Activated T-cell treated with anti-CD3 and anti-CD28 coated beads for 24 hours (primary cell): ENCODE measurements around the gene HOXD8.

Experiments used
- DNase-seq: peaks from one replicate; pipeline ENCODE4 v3.0.0-alpha.2; 2020; ENCODE audit warnings: low read depth

The HOXD8 gene

DNA sequence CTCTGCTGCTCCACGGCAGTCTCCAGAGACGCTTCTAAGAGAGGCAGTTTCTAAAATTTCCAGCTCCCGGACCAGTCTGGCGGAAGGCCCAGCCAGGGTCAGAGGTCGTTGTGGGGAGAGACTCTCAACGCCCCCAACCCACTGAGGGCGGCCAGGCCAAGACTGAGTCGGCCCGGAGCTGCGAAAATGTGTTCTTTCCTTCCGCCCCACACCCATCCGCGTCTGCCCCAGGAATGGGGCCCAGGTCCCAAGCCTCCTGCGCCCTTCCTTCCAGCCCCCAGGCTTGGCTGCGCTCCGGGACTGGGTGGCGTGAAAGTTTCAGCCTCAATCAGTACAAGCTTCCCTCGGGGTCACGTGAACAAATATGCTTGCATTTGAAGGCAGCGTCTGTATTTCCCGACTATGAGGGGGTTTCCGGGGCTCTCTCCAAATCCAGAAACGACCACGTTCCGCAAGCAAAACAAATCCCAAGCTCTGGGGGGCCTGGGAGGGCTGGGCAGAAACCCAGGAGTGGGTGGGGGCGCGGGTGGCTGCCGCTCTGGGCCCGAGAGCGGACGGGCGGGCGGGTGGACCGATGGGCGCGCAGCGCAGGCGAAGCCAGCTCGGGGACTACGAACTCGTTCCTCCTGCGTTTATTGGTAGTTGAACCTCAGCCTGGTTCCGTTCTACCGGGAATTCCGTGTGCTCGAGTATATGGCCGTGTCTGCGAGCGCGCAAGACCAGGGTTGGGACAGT, 30.9 kb downstream of the HOXD8 start:
- DNase-seq, result no peak

DNA sequence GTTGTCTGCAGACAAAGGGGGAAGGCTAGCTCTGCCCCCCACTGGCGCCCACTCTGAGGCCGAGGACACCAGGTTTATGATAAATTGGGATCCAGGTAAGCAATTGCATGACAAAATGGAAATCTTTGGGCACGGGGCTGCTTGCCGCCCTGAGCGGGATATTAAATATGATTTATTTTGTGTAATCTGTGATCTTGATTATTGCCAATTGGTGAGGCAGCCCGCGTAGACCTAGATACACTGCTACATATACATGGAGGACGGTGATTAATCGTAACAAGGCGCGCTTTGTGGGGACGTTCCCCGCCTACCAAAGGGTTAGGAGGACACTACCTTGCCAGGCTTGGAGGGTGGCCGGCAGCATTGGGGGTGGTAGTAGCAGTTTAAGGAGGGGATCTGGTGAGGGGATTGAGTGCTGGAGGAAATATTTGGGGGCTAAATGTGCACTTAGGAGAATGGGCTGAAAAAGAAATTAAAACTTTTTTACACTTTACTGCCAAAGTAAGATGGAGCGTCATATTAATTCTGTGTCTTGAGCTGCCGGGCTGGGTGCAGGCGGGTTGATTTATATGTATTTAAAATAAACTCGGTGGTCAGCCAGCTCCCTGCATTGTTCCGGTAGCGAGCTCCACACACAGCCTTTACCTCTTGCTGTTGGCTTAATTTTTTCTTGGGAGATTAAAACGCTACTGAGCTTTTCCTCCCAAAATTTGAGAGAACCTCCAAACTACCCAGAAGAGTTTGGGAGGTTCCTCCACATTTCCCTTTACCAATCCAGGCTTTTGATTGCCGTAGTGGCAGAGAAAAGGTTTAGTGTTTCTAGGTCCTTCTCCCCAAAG, 31.7 kb downstream of the HOXD8 start:
- DNase-seq, result no peak

DNA sequence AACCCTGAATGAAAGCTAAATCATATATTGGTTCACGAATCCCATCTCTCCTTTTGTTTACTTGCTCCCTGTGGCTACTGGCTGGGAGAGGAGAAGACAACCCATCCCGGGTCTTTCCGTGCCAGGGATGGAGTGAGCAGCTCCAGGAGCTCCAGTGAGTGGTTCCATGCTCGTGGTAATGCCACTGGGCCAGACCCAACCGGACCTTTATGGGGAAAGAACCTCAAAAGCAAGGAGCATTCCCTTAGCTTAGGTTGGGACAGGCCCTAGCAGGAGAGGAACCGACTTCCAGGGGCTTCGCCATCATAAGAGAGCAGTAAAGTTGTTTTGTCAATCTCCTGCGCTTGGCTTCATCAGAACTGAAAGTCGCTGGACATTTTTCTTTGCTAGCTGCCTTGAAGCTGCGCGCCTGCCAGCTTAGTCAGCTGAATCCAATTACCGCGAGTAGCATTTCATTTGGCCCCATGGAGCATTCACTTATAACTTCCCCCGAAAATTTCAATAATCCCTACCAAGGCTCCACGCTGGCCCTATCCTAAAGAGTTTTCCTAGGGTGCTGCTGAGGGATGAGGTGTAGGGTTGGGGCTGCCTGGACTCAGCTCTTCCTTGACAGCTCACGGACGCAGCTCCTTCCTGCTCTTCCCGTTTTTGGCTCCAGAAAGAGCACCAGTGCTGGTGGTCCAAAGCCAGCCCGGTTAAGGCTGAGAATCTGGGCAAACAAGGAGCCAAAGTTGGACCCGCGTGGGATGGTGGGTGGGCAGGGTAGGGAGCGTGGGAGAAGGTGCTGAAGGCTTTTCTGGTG, 32.5 kb downstream of the HOXD8 start:
- no peak for DNase-seq

DNA sequence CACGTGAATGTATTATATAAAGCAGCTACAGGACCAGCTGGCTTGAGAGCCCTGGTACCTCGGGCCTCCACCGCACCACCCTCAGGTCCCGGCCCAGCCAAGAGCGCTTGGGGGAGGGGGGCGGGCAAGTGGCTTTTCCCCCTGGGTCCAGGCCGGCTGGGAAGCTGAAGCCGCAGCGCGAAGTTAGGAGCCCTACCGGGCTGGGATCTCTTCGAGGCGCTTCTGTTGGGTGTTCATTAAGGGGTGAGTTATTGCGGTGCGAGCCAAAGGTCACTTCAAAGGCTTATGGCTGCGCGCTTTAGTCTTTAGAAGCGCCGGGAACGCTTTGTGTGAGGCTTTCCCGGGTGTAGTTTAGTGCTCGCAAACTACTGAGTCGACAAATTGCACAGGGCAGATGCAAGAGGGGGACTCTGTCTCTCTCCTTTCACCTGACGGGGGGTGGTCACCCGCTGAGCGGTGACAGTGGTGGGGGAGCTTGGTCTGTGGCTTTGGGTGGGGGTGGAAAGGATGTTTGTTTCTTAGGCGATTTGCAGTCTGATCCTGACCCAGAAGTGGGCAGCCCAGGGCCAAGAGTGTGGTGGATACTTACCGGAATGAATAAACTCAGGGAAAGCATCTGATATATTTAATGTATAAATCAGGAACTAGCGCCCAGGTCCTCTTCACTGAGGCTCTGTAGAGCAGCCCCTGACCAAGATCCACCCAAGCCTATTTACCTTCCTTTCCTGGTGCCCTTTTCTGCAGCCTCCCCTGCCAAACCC, 33.6 kb downstream of the HOXD8 start:
- no peak for DNase-seq

DNA sequence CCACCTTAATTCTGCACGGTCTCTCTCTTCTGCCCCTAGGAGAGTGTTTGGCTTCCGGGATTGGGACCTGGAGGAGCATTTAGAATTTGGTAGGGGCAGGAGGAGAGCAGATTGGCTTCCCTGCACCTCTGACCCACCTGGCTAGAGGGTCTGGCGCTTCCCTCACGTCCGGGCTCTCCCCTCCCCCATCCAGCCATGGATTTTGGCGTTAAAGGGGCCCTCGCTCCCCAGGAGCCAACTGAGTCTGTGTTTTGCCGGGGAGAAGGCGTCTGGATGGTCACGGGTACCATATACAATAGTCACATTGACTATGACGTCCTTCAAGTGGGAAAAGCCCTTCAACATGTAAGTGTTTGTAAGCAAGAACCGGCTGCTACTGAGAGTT, 34.2 kb downstream of the HOXD8 start:
- DNase-seq, result no peak

DNA sequence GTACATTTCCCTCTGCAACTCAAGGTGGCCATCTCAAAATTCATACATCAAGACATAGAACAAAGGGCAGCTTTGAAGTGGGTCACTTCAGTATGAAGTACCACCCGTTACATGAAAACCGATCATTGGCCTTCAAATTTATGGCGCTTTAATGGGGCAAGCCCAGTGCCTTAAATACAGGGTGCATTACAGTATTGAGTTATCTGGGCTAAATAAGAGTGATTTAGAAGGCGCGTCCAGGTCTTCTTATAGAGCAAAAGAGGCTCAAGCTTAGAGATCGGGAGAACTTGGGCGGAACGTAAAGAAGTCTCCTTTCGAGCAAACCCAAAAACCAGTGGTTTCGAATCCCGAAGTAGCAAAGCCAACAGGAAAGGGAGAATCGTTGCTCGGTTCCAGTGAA, 34.7 kb downstream of the HOXD8 start:
- DNase-seq, result no peak

DNA sequence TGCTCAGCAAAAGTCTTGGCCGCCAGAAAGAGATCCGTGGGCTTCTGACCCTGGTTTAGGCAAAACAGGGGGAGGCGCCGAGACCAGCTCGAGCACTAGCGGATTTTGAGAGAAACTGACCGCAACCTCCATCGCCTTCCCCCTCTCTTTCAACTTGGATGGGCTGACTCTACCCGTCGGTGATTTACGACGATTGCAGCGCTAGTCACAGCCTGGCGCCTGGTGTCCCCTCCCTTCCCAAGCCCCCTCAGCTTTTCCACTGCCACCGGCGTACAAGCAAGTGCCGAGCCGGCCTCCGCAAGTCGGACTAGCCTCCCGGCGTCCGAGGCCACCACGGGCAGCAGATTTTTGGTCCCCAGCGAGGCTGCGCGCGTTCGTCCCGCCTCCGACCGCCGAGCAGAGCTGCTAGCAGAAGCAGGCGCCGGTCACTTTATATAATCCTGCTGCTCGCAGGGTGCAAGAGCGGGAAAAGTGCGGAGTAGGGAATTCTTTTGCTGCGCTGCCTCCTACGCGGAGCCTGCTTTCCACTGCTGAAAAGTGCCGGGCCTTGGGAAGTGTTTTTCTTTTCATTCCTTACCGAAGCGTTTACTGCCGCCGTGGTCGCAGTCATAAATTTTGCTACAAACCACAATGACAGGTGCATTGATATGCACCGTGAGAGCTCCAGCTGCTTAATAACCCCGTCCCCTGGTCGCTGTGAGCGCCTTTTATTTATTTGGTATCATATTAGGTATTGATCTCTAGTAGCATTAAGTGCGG, 35.3 kb downstream of the HOXD8 start:
- no peak for DNase-seq

DNA sequence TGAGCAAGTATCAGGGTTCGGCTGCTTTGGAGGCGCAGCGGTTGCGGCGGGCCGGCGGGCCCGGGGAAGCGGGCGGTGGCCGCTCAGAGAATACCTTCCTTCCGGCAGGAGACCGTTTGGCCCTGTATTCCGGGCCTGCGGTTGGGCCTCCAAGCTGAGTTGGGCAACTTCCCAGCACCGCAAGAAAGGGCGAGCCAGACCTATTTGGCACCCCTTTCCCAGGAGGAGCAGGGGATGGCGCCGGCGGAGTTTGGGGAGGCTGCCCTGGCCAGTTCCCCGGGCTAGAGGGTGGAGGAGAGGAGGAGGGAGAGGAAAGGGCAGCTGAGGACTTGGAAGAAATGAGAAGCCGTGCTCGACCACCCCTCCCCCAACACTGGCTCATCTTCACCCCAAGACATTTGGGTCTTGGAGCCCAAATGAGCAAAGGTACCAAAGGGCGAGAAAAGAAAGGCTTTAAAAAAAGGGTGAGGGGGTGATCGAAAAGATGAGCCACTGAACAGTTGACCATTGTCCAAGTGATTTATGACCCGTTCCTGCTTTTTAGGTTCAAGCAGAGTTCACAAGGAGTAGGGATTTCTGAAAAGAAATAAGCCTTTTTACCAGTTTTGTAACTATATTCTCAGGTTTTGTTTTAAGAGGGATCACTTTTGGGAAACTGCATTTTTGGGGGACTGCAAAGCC, 36.0 kb downstream of the HOXD8 start:
- DNase-seq, result no peak

DNA sequence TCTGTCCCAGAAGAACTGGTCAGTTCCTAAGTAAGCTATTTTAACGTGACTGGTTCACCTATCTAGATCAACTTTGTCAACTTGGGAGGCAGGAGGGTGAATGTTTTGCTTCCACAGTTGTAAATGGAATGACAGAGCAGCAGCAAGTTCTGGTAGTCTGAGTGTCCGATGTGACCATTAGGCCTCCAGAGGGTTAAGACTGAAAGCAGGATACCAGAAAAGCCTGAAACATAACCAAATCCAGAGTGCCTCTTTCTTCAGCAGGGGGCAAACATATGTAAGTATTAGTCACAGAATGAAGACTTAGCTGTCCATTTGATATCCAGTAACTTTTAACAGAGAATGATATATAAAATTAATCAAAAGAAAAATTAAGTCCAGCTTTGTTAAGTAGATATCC, 36.8 kb downstream of the HOXD8 start:
- DNase-seq, result no peak

DNA sequence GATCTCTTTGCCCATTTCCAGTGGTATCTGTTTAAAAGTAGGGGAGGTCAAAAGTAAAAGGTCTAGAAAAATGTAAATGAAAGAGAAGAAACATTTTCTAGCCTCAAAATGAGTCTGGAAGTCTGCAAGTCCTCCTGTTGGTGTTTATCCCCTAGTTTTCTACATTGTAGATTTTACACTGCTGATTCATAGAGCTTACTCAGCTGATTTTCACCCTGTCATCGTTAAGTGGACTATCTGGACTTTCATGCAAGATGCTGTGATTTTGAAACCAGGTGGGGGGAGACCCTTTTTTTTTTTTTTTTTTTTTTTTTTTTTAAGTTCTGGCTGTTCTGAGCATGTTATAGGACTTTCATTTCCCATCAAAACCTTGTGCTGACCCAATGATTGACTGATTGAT, 37.9 kb downstream of the HOXD8 start:
- DNase-seq, result no peak

DNA sequence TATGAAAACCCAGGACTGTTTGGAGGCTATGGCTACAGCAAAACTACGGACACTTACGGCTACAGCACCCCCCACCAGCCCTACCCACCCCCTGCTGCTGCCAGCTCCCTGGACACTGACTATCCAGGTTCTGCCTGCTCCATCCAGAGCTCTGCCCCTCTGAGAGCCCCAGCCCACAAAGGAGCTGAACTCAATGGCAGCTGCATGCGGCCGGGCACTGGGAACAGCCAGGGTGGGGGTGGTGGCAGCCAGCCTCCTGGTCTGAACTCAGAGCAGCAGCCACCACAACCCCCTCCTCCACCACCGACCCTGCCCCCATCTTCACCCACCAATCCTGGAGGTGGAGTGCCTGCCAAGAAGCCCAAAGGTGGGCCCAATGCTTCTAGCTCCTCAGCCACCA, 39.7 kb downstream of the HOXD8 start:
- DNase-seq, result no peak

DNA sequence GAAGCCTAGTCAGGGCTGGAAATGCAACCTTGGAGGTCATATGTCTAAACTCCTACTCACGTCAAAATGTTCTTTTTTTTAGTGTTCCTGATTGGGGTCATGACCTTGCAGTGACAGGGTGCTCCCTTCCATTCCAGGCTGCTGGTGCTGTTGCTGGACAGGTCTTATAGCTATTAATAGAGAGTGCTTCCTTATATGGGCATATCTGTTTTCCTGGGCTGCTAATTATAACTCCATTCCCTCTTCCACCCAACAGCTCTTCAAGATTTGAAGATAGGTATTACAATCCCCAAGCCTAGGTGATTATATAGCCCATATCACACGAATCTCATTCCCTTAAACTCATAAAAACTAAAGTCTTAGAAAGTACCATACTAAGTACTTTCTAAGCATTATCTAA, 40.2 kb downstream of the HOXD8 start:
- no peak for DNase-seq

DNA sequence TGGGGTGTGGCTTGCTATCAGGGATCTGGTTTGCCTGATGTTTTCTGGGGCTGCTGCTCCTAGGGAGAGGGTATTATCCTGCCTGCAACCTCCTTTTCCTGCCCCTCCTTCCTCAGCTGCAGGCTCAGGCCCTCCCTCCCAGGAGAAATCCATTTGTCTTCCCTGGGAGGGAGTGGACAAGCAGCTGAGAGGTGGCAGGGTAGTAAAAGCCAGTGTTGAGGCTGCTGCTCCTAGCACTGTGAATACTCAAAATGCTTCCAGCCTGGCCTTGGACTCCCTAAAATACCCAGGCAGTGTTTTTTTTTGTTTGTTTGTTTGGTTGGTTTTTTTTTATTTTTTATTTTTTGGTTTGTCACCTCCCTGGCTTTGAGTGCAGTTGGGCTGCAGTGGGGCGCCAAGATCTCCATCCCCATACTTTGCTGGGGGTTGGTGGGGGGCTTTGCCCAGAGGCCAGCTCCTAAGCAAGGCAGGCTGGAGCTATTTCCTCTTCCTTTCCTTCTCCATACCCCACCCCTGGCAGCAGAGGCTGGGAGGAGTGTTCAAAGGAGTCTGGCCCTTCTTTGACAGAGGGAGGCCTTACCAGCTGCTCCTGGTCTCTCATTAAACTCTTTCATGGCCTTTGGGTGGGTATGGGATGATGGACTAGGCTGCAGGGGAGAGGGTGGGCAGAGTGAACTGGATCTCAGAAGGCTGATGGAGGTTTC, 41.2 kb downstream of the HOXD8 start:
- DNase-seq, result no peak

DNA sequence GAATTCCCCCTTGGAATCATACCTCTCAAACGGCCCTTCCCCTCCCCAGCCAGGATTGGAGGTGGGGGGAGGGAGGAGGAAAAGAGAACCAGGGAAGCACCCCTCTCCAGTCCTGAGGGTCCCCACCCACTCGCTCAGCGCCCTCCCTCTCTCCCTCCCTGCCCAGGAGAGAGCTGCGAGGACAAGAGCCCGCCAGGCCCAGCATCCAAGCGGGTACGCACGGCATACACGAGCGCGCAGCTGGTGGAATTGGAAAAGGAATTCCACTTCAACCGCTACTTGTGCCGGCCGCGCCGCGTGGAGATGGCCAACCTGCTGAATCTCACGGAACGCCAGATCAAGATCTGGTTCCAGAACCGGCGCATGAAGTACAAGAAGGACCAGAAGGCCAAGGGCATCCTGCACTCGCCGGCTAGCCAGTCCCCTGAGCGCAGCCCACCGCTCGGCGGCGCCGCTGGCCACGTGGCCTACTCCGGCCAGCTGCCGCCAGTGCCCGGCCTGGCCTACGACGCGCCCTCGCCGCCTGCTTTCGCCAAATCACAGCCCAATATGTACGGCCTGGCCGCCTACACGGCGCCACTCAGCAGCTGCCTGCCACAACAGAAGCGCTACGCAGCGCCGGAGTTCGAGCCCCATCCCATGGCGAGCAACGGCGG, 42.0 kb downstream of the HOXD8 start:
- DNase-seq, result no peak

DNA sequence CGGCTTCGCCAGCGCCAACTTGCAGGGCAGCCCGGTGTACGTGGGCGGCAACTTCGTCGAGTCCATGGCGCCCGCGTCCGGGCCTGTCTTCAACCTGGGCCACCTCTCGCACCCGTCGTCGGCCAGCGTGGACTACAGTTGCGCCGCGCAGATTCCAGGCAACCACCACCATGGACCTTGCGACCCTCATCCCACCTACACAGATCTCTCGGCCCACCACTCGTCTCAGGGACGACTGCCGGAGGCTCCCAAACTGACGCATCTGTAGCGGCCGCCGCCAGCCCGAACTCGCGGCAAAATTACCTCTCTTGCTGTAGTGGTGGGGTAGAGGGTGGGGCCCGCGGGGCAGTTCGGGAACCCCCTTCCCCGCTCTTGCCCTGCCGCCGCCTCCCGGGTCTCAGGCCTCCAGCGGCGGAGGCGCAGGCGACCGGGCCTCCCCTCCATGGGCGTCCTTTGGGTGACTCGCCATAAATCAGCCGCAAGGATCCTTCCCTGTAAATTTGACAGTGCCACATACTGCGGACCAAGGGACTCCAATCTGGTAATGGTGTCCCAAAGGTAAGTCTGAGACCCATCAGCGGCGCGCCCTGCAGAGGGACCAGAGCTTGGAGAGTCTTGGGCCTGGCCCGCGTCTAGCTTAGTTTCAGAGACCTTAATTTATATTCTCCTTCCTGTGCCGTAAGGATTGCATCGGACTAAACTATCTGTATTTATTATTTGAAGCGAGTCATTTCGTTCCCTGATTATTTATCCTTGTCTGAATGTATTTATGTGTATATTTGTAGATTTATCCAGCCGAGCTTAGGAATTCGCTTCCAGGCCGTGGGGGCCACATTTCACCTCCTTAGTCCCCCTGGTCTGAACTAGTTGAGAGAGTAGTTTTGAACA, 42.7 kb downstream of the HOXD8 start:
- DNase-seq, result no peak

DNA sequence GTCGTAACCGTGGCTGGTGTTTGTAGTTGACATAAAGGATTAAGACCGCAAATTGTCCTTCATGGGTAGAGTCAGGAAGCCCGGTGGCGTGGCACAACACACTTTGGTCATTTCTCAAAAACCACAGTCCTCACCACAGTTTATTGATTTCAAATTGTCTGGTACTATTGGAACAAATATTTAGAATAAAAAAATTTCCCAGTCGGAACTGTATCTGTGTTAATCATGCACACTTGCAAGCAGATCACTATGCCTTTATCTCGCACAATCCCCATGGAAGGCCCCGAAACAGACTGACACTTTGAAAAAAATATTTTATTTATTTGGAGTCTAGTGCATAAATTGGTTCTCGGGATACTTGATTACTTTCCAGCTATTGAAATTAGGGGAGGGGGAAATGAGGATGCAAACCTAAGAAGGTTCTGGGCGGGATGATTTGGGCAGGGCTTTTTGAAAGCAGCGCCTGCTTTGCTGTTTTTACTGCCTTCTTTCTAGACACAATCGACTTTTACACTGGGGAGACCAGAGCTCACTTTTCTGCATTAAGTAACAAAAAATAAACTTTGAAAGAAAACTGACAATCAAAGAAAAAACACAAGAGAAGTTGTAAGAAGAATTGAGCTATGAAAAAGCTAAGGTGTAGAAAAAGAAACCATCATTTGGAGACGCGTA, 43.5 kb downstream of the HOXD8 start:
- no peak for DNase-seq

DNA sequence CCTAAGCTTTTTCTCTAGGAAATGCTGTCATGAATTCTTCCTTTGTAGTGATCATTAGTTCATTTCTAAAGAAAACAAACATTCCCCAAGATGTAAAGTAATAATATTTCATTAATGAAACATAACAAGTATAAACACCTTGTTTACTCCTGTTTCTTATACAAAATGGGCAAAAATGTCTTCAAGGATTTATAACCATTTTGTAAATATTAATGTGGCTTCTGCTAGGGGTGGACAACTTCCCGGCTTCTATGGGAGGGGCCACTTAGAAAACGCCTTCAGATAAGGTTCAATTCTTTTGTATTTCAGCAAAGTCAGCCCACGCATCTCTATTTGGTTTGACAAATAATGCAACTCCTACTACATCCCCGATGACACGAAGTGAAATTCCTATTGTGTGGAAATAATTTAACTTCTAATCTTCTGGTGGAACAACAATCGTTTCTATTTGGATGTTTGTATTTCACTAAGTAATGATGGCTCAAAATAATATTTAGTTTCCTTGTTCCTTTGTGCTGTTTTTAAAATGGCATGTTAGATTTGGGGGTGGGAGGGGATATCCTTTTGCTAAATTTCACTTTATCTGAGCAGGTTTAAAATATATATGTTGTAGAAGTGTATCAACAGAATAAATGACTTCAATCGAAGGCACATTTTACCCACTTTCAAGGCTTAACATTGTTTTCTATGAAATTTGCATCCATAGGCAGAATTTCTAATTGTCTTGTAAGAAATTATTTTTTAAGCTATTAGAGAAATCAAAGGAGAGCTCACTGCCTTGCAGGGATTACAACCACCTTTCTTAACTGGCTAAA, 44.3 kb downstream of the HOXD8 start:
- no peak for DNase-seq
